ENCODE results near the gene TNS4.

DNA sequence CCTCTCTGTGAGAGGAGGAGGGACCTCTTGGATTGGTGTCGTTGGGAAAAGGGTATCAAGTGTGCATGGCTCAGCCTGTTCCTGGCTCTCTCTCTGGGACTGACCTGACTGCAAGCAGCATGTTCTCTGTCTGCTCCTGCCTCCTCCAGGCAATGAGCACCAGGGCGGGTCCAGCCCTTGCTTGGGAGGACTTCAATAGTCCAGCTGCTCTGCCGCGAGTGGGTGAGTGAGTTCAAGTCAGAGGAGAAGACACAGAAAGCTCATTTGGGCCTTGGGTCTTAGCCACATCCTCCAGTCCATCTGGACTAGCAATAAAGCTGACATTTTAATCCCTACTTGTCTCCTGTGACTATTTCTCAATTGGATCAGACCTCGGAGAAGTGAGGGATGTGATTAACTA, 25.2 kb upstream of the TNS4 start:
- TF ChIP-seq, protein P1, sequence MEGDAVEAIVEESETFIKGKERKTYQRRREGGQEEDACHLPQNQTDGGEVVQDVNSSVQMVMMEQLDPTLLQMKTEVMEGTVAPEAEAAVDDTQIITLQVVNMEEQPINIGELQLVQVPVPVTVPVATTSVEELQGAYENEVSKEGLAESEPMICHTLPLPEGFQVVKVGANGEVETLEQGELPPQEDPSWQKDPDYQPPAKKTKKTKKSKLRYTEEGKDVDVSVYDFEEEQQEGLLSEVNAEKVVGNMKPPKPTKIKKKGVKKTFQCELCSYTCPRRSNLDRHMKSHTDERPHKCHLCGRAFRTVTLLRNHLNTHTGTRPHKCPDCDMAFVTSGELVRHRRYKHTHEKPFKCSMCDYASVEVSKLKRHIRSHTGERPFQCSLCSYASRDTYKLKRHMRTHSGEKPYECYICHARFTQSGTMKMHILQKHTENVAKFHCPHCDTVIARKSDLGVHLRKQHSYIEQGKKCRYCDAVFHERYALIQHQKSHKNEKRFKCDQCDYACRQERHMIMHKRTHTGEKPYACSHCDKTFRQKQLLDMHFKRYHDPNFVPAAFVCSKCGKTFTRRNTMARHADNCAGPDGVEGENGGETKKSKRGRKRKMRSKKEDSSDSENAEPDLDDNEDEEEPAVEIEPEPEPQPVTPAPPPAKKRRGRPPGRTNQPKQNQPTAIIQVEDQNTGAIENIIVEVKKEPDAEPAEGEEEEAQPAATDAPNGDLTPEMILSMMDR (IDR thresholded peaks at IDR 0.05), result no peak
- TF ChIP-seq EZH2 (IDR thresholded peaks at IDR 0.05) (no peak), EZH2phosphoT487 (IDR thresholded peaks at IDR 0.05) (no peak)
